Activated CD4-positive, alpha-beta T cell treated with anti-CD3 and anti-CD28 coated beads, Interleukin-2, amount 10 ng/mL, durations not matched to agents 24 days and 14 days (primary cell): ENCODE data around the gene VPS13D. TPM values are rescaled to one million over a fixed set of nuclear protein-coding genes. Genes with fewer than 3 reads are reported as not detected.
"Not testable (repeated sequence)": the region's sequence is repeated elsewhere in the genome, so short reads cannot be mapped to it uniquely, and the experiment has no call there.

ENCODE experiments used
- DNase-seq: peaks from one replicate; pipeline ENCODE4 v3.0.0; 2022
- H3K27ac Mint-ChIP-seq: one replicate; pipeline ENCODE4 v1.8.0; 2022; ENCODE audit warnings: mild to moderate bottlenecking, mixed read lengths
- H3K27me3 Mint-ChIP-seq: one replicate; pipeline ENCODE4 v1.8.0; 2022; ENCODE audit warnings: mixed read lengths
- H3K36me3 Mint-ChIP-seq: one replicate; pipeline ENCODE4 v1.8.0; 2022; ENCODE audit warnings: low read depth, mild to moderate bottlenecking, mixed read lengths
- H3K4me1 Mint-ChIP-seq: one replicate; pipeline ENCODE4 v1.8.0; 2021; ENCODE audit warnings: mixed read lengths
- H3K4me3 Mint-ChIP-seq: one replicate; pipeline ENCODE4 v1.8.0; 2022; ENCODE audit warnings: mild to moderate bottlenecking, moderate library complexity, mixed read lengths
- H3K9me3 Mint-ChIP-seq: one replicate; pipeline ENCODE4 v1.8.0; 2021; ENCODE audit warnings: mixed read lengths
- intact Hi-C: fragments of 100-400 bp; cut with micrococcal nuclease; formaldehyde crosslinking; loops from one replicate; pipeline ENCODE4 v1.15.1; 2023
- total RNA-seq: library from RNA; stranded (reverse); gene quantifications from 2 replicates; pipeline ENCODE4 v1.2.3, GENCODE V29; 2022

VPS13D gene
- total RNA-seq, 1 donor from 2014 or later, result 30.8 TPM

DNA sequence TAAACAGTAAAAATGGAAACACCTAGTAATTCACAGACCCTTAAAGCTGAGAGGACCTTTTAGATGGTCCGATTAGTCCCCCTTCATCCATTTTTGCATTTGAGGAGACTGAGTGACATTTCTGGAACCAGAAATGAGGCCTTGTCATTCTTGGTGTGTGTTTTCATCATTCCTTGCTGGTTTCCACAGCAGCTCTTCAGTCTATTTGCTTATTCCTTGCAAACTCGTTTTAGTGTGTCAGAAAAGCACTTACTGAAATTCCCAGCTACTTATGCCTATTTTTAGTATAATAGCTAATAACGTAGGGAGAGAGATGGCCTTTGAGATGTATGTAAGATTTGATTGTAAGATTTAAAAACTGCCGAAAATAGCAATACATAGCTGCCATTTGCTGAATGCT lies 70.9 kb downstream of the VPS13D start:
- intact Hi-C loops, result no loop called here
- peaks cover 21% of the 10 kb centered on the region for H3K4me1 Mint-ChIP-seq
- no peak overlapping the region for H3K27ac Mint-ChIP-seq
- H3K4me3 Mint-ChIP-seq, result no peak overlapping the region
- no peaks in the 10 kb centered on the region for H3K9me3 Mint-ChIP-seq
- no peak for DNase-seq
- H3K27me3 Mint-ChIP-seq, result no peaks in the 10 kb centered on the region
- H3K36me3 Mint-ChIP-seq, result peaks cover 53% of the 10 kb centered on the region

DNA sequence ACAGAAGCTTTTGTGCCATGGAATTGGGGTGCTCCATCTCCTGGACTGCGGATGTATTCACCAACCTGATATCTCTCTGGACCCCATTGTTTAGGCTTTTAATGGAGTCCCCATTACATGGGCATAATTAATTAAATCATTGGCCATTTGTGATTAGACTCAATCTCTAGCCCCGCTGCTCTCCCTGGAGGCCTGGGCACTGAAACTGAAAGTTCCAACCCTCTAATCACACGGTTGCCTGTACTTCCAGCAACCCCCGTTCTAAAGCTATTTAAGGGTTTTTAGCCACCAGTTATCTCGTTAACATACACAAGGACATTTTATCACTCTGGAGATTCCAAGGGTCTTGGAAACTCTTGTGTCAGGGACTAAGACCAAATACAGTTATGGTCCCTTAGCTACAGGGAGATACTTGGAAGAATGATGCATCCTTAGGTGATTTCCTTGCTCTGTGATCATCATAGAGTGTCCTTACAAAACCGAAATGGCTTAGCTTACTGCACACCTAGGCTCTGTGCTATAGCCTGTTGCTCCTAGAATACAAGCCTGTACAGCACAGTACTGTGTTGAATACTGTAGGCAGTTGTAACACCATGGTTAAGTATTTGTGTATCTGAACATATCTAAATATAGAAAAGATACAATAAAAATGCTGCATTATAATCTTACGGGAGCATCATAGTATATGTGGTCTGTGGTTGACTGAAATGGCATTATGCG lies 71.8 kb downstream of the VPS13D start:
- intact Hi-C loops, result no loop called here
- no peaks in the 10 kb centered on the region for H3K27me3 Mint-ChIP-seq
- no peak for DNase-seq
- no peak overlapping the region for H3K4me3 Mint-ChIP-seq
- peaks cover 14% of the 10 kb centered on the region for H3K4me1 Mint-ChIP-seq
- H3K9me3 Mint-ChIP-seq, result no peaks in the 10 kb centered on the region
- H3K27ac Mint-ChIP-seq, result no peak overlapping the region
- peaks cover 56% of the 10 kb centered on the region for H3K36me3 Mint-ChIP-seq

DNA sequence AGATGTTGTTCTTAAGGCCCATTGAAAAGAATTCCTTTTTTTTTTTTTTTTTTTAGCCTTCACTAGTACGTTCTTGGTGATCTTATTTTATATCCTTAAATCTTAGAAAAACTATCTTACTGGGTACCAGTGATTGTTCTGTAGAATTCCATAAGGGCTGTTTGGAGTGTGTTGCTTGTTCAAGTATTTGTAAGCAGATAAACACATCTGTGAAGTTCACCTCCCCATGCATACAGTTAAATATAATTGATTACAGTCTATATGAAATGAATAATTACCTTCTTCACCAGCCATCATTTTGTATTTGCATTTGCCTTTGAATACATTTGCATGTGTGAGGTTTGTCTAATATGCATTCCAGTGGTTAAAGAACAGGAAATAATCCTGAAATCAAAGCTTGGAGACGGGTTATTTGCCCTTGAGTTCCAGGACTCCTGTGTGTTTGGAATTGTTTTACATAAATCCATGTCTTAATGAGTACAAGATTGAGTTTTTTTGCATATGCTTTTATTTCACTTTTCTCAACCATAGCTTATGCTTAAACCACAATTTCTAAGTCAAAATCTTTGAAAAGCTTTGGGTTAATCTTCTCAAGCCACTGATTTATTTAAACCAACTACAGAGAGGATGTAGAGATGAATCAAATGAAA lies 73.1 kb downstream of the VPS13D start:
- peaks cover 4% of the 10 kb centered on the region for H3K4me1 Mint-ChIP-seq
- DNase-seq, result no peak
- no peaks in the 10 kb centered on the region for H3K9me3 Mint-ChIP-seq
- peaks cover 60% of the 10 kb centered on the region for H3K36me3 Mint-ChIP-seq
- H3K27ac Mint-ChIP-seq, result peak overlapping the region; percentile 13
- H3K4me3 Mint-ChIP-seq, result no peak overlapping the region
- intact Hi-C loops, result no loop called here
- no peaks in the 10 kb centered on the region for H3K27me3 Mint-ChIP-seq

DNA sequence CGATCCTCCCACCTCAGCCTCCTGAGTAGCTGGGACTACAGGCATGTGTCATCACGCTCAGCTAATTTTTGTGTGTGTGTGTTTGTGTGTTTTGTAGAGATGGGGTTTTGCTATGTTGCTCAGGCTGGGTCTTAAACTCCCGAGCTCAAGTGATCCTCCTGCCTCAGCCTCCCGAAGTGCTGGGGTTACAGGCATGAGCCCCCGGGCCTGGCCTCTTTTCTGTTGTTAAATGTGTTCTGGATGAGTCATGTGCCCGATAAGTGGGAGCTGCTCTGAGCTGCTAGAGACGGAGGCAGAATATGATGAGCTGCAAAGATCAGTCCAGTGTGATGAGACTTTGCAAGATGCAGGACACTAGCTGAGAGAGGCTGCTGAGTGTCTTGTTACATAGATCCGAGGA lies 75.5 kb downstream of the VPS13D start:
- intact Hi-C loops, result no loop called here

DNA sequence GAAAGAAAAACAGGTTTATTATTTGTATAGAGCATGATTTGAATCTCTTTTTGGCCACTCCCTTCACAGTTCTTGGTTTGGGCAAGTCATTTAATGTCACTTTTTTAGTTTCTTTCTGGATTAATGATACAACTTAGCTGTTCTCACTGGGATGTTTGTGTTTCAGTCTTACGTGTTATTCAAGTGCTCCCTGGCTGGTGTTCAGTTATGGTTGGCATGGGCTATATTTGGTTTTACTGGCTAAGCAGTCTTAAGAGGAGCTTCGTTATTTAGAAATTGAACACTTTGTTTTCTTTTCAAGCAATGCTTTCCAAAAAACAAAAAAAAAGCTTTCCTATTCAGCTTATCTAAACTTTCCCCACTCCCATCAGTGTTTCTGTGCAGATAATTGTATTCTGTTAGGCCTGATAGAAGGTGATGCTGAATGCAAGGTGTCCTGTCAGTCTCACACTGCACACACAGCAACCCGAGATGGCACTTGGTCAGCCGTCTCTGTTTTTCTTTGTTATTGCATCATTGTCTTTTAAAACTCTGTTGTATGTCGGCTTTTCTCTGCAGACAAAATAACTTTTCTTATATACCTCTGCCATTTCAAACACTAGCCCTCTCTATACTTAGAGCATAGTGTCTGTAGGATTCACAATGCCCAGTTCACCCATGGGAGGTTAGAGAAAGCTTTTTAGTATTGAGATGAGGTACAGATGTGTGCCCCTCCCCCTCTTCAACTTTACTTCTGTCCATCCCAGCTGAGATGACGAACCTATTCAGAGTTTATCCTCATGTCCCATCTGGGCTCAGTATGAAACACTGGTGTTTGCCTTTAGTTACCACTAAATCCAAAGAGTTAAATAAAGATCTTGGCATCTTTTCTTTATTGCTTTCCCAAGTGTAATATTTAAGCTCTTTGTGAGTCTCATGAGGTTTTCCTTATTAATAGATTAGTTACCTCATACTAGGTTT lies 80.2 kb downstream of the VPS13D start:
- H3K4me3 Mint-ChIP-seq, result no peak overlapping the region
- no peaks in the 10 kb centered on the region for H3K4me1 Mint-ChIP-seq
- no peaks in the 10 kb centered on the region for H3K27me3 Mint-ChIP-seq
- intact Hi-C loops, result no loop called here
- peaks cover 57% of the 10 kb centered on the region for H3K36me3 Mint-ChIP-seq
- no peaks in the 10 kb centered on the region for H3K9me3 Mint-ChIP-seq
- DNase-seq, result no peak
- H3K27ac Mint-ChIP-seq, result no peak overlapping the region

More for the DNA sequence above, 75.5 kb downstream of the VPS13D start:
- Mint-ChIP-seq H3K4me1 (no peaks in the 10 kb centered on the region), H3K27ac (no peak overlapping the region), H3K27me3 (no peaks in the 10 kb centered on the region), H3K36me3 (peaks cover 58% of the 10 kb centered on the region), H3K4me3 (no peak overlapping the region), H3K9me3 (no peaks in the 10 kb centered on the region)
- no peak for DNase-seq

DNA sequence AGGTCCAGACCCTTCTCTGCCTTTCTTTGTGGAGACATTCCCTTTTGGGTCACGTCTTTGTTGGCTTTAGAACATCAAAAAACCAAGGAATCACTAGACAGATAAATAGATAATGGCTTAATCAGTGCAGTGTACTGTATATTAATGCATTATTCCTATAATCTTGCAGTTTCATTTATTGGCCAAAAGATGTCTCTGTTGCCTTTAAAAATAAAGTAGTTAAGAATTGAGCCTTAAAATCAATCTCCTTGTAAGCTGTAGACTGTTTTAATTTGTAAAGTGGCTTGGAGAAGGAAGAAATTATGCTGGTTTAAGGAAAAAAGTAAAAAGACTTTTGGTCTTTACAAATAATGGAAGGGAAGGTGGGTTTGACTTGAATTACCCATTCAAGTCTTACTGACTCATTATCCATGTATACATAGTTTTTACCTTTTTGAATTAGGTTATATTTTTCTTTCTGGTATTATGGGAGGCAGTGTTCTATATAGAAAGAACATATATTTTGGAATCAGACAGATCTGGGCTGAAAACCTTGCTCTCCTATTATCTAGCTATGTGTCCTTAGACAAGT lies 84.6 kb downstream of the VPS13D start:
- no peak overlapping the region for H3K4me3 Mint-ChIP-seq
- H3K9me3 Mint-ChIP-seq, result no peaks in the 10 kb centered on the region
- H3K27me3 Mint-ChIP-seq, result no peaks in the 10 kb centered on the region
- intact Hi-C loops, result loop anchor here (1.0 kb wide), 2 partner anchors 306 to 345 kb away; no protein-coding TSS in a partner anchor
- no peak overlapping the region for H3K27ac Mint-ChIP-seq
- H3K4me1 Mint-ChIP-seq, result no peaks in the 10 kb centered on the region
- DNase-seq, result no peak
- H3K36me3 Mint-ChIP-seq, result peaks cover 47% of the 10 kb centered on the region

DNA sequence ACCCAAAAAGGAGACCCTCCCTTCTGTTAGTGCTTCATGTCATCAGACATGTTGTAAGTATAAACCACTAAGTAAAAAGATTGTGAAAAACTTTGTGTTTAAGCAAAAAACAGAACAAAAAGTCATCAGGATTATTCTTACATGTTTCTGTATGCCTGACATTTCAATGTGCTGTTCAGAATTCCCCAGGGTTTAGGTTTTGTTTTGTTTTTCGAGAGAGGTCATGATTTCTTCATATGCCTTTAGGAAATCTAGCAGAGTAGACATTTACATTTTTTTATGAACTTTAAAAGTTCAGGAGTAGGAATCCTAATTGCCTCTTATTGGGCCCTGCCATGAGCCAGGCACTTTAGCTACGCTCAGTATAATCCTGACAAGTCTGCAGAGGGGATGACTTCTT lies 85.3 kb downstream of the VPS13D start:
- Mint-ChIP-seq H3K27ac (no peak overlapping the region), H3K27me3 (no peaks in the 10 kb centered on the region), H3K9me3 (no peaks in the 10 kb centered on the region), H3K4me1 (no peaks in the 10 kb centered on the region), H3K4me3 (no peak overlapping the region), H3K36me3 (peaks cover 49% of the 10 kb centered on the region)
- intact Hi-C loops, result no loop called here
- no peak for DNase-seq

DNA sequence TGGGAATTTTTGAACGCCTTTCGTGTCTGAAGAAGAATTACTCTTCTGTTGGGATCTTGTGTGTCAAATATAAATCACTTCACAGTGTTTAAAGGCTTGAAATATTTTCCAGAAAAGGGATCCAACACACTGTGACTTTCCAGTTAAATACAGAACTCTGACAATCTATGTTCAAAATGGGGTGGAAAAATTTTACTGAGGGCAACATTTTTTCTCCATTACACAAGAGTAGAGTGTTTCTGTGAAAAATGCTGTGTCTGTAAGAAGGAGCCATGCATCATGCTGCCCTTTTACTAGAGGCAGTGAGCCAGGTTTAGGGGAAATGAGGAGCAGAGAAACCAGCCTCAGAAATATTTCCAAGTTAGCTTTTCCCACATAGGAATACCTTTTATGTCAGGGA lies 86.5 kb downstream of the VPS13D start:
- Mint-ChIP-seq H3K27ac (no peak overlapping the region), H3K36me3 (peaks cover 48% of the 10 kb centered on the region), H3K4me1 (peaks cover 3% of the 10 kb centered on the region), H3K9me3 (no peaks in the 10 kb centered on the region), H3K4me3 (no peak overlapping the region), H3K27me3 (no peaks in the 10 kb centered on the region)
- DNase-seq, result no peak
- intact Hi-C loops, result no loop called here

DNA sequence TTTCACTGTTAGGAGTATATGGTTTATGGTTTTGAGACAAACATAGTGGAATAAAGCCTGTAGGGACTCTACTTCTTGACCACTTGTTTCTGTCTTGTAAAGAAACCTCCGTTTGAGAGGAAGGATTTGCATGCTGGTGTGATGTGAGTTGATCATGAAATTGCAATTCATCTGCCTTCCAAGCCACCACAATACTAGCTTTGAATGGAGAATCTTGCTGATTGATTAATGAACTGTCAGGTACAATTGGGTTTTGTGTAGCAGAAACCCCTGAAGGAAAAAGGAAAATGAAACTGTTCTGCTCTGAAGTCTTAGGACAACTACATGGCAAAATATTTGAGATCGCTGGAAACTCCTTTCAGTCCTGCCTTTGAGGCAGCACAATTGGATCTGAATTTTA lies 90.7 kb downstream of the VPS13D start:
- no peaks in the 10 kb centered on the region for H3K27me3 Mint-ChIP-seq
- intact Hi-C loops, result no loop called here
- H3K9me3 Mint-ChIP-seq, result no peaks in the 10 kb centered on the region
- H3K36me3 Mint-ChIP-seq, result peaks cover 42% of the 10 kb centered on the region
- peaks cover 6% of the 10 kb centered on the region for H3K4me1 Mint-ChIP-seq
- H3K27ac Mint-ChIP-seq, result no peak overlapping the region
- H3K4me3 Mint-ChIP-seq, result no peak overlapping the region
- DNase-seq, result no peak

DNA sequence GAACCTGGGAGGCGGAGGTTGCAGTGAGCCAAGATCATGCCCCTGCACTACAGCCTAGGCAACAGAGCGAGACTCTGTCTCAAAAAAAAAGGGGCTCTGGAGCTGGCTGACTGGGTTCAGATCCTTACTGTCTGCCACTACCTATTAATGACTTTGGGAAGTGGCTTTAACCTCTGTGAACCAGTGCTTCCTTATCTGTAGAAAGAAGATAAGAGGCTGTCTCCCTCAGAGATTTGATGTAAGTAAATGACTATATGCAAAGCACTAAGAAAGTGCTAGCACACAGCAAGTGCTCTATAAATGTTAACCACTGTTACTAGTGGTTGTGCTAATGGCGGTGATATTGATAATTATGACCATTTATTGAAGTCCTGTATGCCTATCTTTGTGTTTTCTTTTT lies 94.6 kb downstream of the VPS13D start:
- Mint-ChIP-seq H3K27ac (no peak overlapping the region), H3K4me1 (peaks cover 8% of the 10 kb centered on the region), H3K9me3 (no peaks in the 10 kb centered on the region), H3K36me3 (peaks cover 39% of the 10 kb centered on the region), H3K4me3 (no peak overlapping the region), H3K27me3 (no peaks in the 10 kb centered on the region)
- no peak for DNase-seq
- intact Hi-C loops, result no loop called here

DNA sequence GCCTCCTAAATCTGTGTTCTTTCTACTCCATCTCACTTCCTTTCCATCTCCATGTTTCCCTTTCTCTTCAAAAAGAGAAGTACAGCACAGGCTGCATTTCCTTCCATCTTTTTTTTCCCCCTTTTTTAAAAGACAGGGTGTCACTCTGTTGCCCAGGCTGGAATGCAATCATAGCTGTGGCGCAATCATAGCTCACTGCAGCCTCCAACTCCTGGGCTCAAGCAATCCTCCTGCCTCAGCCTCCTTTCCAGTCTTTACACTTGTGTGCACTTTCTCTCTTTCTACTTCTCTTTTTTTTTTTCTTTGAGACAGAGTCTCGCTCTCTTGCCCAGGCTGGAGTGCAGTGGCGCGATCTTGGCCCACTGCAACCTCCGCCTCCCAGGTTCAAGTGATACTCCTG lies 95.1 kb downstream of the VPS13D start:
- H3K4me3 Mint-ChIP-seq, H3K27me3 Mint-ChIP-seq, H3K4me1 Mint-ChIP-seq, H3K27ac Mint-ChIP-seq, H3K9me3 Mint-ChIP-seq, DNase-seq, intact Hi-C loops: not testable (repeated sequence)
- peaks cover 36% of the 10 kb centered on the region for H3K36me3 Mint-ChIP-seq

DNA sequence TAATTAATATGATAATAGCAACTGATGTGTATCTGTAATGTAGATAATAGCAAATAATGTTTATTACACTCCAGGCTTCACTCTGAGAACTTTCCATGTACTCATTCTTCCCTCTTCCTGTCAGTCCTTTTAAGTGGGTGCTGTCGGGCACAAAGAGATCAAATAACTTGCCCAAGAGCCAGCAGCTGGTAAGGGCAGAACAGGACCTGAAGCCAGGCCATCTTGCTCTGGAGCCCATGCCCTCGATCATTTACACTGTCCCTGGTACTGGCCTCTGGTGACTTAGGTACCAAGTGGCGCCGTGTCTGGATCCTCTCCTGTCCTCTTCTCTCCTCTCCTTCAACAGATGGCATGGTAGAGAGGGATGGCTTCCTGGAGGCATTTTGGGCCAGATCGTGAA lies 97.2 kb downstream of the VPS13D start:
- no peak overlapping the region for H3K4me3 Mint-ChIP-seq
- peaks cover 5% of the 10 kb centered on the region for H3K4me1 Mint-ChIP-seq
- intact Hi-C loops, result no loop called here
- H3K9me3 Mint-ChIP-seq, result no peaks in the 10 kb centered on the region
- no peak overlapping the region for H3K27ac Mint-ChIP-seq
- H3K27me3 Mint-ChIP-seq, result no peaks in the 10 kb centered on the region
- peaks cover 35% of the 10 kb centered on the region for H3K36me3 Mint-ChIP-seq
- DNase-seq, result no peak

DNA sequence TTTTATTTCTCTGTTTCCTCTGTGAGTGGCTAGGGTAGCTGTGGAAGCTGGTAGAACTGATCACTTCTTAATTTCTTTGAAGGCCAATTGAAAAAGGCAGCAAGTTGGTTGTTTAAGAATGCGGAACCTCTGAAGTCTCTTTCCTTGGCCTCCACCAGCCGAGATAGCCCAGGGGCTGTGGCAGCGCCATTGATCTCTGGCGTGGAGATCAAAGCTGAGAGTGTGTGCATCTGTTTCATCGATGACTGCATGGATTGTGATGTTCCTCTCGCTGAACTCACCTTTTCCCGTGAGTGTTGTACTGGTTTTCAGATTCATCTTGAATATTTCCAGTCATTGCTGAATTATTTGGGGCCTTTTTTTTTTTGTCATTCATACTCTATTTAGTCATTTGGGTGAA lies 97.7 kb downstream of the VPS13D start:
- Mint-ChIP-seq H3K4me3 (no peak overlapping the region), H3K36me3 (peaks cover 33% of the 10 kb centered on the region), H3K27ac (no peak overlapping the region), H3K4me1 (peaks cover 5% of the 10 kb centered on the region), H3K27me3 (no peaks in the 10 kb centered on the region), H3K9me3 (no peaks in the 10 kb centered on the region)
- intact Hi-C loops, result no loop called here
- no peak for DNase-seq
